GM21786 (cell line): ENCODE measurements around the gene MT4.

ENCODE experiments used
- ATAC-seq: cut with Tn5 transposase; IDR thresholded peaks from one replicate; pipeline ENCODE4 v1.9.1; 2021; ENCODE audit not compliant: unreplicated experiment

The MT4 gene

DNA sequence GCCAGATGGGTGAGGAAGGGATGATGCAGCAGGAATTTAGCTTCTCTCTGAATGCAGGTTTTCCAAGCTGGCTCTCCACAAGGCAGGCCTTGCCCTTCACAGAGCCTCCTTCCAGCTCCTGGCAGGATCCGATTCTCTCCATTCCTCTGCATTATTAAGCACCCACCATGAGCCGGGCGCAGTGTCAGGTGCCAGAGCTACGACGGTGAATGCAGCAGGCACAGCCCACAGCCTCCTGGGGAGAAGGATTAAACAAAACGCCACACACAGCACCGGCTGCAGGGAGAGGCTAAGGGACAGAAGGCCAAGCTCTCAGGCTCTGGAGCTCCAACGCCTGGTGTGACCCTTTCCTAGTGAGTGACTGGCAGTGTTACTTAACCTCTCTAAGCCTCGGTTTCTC, 36.5 kb downstream of the MT4 start:
- no peak for ATAC-seq

DNA sequence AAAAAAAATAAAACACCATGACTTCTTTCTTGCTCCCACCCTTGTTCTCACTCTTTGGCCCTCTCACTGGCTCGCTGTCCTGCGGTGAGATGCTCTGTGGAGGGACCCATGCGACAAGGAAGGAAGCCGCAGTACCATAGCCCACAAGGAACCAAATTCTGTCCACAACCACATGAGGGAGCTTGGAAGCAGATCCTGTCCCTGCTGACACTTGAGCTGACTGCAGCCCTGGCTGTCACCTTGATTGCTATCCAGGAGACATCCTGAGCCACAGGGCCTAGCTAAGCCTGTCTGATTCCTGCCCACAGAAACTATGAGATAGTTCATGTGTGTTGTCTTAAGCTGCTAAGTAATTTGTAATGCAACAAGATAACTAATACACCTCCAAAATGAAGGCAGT, 38.7 kb downstream of the MT4 start:
- ATAC-seq = no peak

DNA sequence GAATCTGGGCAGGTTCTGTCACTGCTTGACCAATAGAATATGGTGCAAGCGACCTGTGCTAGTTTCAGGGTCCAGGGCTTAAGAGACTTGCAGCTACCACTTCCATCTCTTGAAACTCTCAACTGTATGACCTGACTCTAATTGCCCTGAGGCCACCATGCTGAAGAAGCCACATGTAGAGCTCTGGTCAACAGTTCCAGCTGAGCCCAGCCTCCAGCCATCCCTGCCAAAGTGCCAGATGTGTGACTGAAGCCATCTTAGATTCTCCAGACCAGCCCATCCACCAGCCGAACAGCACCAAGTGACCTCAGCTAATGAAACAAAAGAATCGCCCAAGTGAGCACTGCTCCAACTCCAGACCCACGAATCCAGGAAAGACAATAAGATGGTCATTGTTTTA, 40.1 kb downstream of the MT4 start:
- no peak for ATAC-seq

DNA sequence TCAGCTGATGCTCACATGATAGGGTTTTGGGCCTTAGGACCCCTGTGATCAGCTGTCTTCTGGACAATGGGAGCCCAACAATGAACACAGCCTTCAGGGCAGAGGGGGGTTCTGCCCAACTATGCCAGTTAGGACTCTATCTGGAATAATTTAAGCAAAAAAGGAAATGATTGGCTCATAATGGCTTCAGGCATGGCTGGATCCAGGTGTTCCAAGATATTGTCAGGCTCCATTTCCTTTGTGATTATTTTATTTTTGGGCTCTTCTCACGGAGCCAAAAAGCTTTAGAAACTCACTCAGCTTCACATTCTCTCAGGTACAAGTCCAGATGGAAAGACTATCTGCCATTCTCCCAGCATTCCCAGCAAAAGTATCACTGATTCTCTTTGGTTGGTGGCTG, 40.6 kb downstream of the MT4 start:
- no peak for ATAC-seq

DNA sequence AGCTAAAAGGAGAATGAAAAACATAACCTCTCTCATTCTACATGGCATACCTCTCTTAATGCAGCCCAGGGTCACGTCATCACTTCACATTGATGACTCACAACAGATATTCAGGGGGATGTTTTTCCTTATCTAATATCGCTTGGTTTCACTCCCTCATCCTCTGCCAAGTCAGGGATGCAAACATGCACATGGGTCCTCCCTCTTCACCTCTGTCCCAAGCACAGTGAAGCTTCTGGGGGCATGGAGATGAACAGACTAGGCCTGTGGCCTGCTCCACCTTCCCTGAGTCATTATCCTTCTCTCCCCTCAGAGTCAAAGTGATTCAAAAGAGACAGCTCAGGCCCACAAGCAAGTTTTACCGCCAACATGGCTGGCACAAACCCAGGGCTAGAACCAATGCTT, 41.2 kb downstream of the MT4 start:
- ATAC-seq = no peak

DNA sequence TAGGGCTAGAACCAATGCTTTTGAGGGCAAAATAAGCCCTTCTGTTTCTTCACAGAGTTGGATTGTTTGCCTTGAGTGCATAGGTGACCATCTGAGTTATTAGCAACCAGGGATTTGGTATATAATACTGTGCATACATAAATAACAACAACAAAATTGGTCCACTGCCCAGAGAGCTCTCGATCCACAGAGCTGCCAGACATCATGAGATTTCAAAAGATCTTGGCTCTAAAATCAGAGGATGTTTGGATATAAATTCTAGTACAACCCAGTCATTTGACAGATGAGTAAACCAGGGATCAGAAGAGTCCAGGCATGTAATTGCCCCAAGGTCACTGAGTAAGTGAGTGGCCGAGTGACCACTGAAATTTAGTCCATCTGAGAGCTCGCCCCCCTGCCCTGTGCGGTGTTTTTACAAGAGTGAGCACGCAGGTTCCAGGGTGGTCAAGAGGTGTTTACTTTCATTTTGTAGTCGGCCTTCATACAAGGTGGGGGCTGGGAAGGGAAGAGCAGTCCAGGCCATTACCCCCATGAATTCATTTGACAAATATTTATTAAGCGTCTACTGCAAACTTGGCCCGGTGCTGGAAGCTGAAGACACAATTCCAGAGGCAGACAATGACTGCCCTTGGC, 41.7 kb downstream of the MT4 start:
- ATAC-seq = no peak

DNA sequence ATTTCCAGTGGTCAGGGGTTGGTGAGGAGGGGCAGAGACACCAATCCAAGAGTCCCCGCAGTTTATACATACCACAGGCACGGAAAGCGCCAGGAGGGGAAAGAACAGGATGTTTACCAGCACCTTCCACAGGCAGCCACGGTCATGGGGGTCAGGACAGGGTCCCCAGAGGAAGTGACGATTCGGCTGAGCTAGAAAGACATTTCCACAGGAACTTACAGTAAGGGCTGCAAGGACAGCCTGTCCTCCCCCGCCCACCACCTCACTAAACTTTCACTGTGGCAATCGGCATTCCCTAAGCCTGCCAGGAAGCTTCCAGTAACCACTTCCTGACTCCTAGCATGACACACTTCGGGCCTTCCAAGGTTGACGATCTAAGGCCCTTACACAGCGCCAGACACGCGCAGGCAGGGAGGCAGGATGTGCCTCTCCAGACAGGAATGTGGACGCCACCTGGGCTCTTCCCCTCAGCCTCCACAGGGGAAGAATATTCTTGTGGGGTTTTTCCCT, 42.3 kb downstream of the MT4 start:
- ATAC-seq = no peak

DNA sequence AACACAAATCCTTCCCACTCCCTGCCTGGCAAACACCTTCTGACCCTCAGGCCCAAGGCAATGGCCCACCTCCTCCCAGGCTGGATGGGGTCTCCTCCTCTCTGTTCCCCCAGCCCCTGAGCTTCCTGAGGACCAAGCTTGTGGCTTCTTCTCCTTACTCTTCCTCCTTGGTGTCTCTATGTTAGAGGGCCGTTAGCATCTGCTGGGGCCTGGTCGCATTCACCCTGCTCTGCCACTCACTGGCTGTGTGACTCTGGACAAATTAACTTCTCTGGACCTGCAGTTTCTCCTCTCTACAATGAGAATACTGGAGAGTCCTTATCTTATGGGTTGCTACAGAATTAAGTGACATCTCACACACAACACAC, 42.8 kb downstream of the MT4 start:
- ATAC-seq = no peak

DNA sequence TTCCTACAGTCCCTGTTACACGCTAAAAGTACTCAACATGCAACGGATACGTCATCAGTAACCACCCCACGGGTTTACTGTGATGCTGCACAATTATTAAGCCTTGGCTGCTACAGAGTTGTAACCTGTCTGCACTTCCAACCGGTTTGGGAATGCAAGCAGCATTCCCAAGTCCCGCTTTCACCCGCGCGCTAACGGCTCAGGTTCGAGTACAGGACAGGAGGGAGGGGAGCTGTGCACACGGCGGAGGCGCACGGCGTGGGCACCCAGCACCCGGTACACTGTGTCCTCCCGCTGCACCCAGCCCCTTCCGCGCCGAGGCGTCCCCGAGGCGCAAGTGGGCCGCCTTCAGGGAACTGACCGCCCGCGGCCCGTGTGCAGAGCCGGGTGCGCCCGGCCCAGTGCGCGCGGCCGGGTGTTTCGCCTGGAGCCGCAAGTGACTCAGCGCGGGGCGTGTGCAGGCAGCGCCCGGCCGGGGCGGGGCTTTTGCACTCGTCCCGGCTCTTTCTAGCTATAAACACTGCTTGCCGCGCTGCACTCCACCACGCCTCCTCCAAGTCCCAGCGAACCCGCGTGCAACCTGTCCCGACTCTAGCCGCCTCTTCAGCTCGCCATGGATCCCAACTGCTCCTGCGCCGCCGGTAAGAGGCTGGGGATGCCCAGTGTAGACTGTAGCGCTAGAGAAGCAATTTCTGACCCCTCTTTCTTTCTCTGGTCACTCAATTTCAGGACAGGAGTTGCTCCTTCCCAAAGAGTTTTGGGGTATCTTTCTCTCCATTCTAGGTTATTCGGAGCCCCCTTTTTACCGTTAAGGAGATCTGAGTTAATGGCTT, 43.4 kb downstream of the MT4 start, which contains the start of gene MT2A:
MT2A (plus strand) TSS at position 542 of the 833 bp plus-strand sequence; CDS start at position 614, 72 bp downstream.
- peak; percentile 81 for ATAC-seq

DNA sequence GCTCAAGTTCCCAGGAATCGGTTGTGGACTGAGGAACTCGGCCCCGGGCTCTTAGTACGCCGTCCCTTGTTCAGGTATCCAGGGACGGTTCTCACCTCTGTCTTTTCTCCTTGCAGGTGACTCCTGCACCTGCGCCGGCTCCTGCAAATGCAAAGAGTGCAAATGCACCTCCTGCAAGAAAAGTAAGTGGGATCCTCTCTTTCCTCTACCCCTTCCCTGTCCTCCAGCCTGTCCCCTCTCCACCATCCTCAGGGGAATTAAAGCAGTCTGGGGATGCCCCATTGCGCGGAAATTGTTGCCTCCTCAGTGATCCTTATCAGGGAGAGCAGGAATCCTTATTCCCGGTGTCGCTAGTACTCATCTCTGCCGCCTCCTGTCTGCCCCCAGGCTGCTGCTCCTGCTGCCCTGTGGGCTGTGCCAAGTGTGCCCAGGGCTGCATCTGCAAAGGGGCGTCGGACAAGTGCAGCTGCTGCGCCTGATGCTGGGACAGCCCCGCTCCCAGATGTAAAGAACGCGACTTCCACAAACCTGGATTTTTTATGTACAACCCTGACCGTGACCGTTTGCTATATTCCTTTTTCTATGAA, 44.1 kb downstream of the MT4 start:
- no peak for ATAC-seq

DNA sequence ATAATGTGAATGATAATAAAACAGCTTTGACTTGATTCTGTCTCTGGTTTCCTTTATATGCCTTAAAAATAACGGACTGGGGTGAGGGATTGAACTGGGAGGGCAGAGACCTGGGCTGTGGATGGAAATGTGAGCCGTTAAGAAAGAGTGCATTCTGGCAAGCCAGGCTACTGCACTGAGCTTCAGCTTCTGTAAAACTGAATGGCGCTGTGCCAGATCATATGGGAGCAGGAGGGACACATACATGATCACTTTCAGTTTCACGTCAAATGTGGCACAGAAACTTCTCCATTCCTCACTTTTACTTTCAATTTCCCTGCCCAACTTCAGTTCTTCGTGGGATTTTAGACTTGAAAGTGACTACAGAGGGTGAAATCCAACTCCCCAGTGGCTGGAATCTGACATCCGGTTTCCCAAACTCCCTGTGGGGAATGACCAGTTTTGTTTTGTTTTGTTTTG, 44.6 kb downstream of the MT4 start:
- peak; percentile 54 for ATAC-seq

DNA sequence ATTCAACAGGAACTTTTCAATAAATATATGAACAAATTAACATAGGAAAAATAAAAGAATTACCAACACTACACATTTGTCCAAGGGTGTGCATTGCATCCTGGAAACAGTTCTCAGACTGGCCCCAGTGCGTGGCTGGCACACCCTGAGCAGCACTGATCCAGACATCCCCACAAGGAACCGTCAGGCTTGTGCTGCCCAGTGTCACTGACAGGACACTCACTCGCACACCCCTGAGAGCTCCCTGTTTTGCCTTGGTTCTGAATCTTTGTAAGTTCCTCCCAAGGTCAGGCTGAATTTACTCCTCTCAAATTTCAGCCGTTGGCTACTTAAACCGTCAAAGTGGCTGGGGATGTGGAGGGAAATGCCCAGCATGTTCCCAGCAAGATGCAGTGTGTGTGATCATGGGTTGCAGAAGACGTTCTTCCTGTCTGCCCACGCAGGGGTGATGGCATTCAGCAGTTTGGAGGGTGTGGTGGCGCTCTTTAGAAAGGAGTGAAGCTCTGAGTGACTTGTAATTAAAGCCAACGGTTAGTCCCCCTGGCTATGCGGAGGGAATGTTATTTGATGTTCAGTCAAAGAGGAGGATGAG, 45.2 kb downstream of the MT4 start:
- ATAC-seq = no peak

DNA sequence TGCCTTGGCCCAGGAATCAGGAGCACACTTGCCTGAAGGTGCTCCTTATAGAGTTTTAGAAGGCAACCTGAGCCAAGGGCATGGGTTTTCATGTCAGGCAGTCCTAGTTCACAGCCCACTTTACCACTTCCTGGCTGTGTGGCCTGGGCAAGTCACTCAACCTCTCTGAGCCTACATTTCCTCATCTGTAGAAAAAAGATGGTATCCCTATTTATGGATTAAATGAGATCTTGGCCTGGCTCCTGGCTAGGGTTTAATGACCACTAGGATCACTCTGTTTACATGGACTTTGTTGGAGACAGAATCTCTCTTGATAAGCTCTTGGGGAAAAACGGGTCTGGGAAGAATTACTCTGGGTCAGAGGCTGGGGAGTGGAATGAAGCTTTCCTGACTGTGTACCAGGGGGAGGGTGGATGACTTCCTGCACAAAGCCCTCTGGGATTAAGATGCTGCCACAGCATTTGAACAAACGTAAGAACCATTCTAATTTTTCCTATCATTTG, 45.8 kb downstream of the MT4 start:
- no peak for ATAC-seq

DNA sequence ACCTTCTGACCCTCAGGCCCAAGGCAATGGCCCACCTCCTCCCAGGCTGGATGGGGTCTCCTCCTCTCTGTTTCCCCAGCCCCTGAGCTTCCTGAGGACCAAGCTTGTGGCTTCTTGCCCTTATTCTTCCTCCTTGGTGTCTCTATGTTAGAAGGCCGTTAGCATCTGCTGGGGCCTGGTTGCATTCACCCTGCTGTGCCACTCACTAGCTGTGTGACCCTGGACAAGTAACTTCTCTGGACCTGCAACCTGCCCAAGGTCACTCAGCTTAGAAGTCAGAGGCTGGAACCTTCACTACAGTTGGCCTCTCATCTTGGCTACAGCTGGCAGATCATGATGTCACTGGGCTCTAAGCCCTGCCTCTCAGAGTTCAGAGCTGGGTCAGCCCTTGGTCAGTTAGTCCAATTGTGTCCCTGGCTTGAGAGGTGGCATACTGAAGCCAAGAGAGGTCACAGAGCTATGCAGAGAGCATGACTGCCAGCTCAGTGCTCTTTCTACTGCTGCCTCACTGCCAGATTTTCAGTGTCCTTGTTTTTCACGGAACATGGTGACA, 46.5 kb downstream of the MT4 start:
- ATAC-seq = no peak

DNA sequence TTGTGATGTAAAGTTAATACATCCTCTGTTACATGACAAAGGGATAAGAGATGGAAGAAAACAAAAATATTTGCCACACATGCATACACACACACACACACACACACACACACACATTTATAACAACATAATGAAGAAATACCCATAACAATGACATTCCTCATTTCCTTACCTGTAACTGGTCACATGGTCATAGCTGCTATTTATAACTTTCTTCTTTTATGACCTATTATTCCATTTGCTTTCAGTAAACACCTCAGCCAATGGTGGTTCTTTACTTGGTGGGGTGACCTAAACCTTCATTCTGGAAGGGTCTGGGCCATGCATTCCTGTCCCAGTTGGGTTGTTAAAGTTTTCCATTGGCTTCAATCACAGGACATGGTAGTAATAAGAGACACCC, 48.8 kb downstream of the MT4 start:
- no peak for ATAC-seq

DNA sequence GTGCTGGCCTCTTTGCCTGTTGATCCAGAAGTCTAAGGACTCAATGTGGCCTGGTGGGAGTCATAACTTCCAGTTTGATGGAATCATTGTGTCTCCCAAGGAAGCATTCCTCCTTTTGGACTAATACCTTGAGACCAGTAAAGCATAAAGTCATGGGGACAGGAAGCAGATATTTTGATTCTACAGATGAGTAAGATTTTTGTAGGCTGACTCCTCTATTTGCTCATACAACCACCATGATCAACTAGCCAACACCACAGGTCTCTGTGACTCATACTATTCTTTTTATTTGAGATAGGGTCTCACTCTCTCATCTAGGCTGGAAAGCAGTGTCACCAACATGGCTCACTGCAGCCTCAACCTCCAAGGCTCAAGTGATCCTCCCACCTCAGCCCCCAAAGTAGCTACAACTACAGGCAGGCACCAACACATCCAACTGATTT, 49.7 kb downstream of the MT4 start:
- ATAC-seq = no peak

DNA sequence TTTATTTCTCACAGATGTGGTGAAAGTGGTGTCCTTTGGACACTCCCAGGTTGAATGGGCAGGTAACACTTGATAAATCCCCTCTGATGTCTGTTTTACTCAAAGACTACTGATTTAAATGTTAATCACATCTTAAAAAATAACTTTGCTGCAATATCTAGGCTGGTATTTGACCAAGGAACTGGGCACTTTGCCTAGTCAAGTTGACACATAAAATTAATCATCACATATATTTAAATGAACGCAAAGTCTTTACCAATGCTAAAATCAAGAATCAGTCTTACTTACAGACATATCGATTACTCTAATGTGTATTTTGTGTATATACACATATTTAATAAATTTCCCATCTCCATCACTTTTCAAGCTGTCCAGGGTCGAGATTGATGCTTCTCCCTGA, 50.5 kb downstream of the MT4 start:
- ATAC-seq = no peak

DNA sequence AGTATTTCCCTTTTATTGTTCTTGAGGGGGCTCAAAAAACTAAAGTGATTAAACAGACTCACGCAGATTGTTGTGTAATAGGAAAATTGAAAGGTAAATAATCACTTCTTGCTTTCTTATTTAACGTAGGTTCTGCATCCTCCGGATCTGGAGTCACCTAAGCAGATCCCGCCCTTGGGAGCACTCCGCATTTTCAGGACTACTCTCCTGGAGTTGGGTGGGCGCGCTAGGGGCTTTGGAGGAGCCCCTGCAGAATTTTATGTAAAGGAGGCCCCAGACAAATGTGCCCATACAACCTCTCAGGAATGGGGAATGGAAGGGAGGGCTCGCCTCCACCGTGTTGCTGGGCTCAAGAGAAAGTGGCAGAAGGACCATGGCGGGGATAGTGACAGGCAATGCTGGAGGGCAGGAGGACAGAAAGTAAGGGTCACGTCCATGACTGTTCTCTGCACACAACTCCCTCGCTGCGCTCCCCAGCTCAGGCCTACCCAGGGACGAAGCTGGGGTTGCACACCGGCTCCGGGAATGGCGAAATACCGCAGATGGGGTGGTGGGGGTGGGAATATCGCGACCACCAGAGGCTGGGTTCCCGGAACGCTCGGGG, 51.8 kb downstream of the MT4 start:
- no peak for ATAC-seq

DNA sequence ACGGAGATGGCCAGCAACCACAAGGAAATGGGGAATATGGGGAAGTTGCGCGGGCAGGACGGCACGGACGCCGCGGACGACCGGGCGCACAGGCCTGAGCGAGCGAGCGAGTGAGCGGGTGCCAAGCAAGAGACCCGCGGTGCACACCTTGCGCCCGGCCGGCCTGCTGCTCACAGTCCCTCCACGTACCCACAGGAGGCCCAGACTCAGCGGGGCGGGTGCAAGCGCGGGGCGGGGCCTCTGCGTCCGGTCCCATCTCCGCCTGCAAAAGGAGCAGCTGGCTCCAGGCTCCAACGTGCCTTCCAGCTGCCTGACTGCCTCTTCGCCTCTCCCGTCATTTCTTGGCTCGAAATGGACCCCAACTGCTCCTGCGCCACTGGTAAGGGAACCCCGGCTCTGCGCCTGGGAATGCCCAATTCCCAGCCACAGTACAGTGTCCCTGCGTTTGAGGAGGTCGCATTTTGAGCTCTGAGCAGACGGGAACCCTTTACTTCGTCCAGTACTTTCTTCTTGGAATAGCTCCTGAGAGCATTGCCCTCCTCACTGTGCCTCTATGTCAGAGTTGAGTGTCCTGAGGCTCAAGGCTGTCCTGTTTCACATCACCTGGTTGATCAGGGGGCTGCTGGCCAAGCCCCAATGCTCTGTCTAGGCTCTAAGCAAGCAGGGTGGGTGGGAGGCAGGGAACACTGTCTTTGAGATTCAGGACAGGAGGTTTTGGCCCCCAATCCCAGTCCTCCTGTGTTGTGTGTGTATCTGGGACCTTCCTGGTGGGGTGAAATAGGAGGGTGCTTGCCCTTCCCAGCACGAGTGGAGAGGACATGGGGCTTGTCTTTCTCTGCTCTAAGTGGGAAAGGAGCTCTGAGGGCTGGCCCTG, 52.6 kb downstream of the MT4 start:
- no peak for ATAC-seq

DNA sequence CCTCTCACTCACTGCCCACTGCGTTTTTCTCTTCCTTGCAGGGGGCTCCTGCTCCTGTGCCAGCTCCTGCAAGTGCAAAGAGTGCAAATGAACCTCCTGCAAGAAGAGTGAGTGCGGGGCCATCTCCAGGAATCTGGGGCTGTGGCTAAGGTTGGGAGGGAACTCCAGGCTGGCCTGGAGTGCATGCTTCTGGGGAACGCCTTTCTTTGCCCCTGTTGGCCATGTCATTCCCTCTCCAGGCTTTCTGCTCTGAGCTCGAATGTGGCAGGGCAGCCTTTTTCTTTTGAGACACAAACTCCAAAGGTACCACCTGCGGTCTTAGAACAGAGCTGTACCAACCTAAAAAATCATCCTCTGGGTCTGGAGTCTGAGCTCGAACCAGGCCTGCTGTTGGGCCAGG, 53.3 kb downstream of the MT4 start:
- ATAC-seq = no peak
